ENCODE measurements around the gene ORAI2. TPM values are rescaled to one million over a fixed set of nuclear protein-coding genes. Genes with fewer than 3 reads are reported as not detected.

ORAI2 gene
- polyA plus RNA-seq, 1 donor (not counting 4 experiments of a cell fraction or from before 2014, with no cell fraction given): 2.0 TPM

DNA sequence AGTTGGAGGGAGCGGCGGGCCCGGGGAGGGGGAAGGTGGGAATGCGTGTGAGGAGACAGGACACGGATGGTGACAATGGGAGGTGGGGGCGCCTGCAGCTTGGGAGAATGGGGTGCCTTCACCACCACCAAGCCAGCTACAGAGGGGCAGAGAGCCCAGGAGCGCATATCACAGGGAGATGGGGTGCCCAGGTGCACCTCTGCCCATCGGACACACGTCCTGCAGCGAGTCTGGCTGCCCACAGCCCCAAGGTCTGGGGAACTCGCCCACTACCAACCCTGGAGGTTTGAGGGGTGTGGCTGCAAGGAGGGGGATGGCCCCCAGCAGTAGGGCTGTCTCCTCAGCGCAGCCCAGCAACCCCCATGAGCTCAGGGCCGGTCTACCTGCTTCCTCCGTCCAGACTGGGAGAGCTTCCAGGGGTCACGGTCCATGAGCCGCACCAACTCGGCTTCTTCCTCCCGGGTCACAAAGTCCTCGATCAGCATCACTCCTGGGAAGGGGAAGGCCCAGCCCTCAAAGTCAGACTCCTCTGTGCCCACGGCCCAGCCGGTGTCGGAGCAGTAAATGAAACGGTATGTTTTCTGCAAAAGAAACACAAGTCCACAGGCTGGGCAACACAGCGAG lies 26.0 kb downstream of the ORAI2 start:
- H3K27me3 ChIP-seq (ENCODE audit: control insufficient read depth, extremely low read depth, insufficient read depth, low read length): no peaks in the 10 kb centered on the region
- H3K79me2 ChIP-seq (ENCODE audit: control insufficient read depth, insufficient read depth, low read length): peaks cover 10% of the 10 kb centered on the region
- H3K36me3 ChIP-seq (ENCODE audit: control insufficient read depth in 2 of 2, extremely low read depth in 1 of 2, insufficient read depth in 2 of 2, low read length in 2 of 2): peaks cover 4 to 14% of the 10 kb centered on the region in 2 experiments
- H3K9me1 ChIP-seq (ENCODE audit: control insufficient read depth, extremely low read depth, insufficient read depth, low read length): no peaks in the 10 kb centered on the region
- no peaks in the 10 kb centered on the region for H3K9me3 ChIP-seq (ENCODE audit: control insufficient read depth, low read depth, low read length)
- FAIRE-seq: no peak
- no peak overlapping the region for H3K9ac ChIP-seq (ENCODE audit: control insufficient read depth, extremely low read depth, insufficient read depth, low read length)
- H4K20me1 ChIP-seq (ENCODE audit: control insufficient read depth, extremely low read depth, insufficient read depth, low read length): no peaks in the 10 kb centered on the region
- H3K27ac ChIP-seq (ENCODE audit: control insufficient read depth, insufficient read depth, low read length): no peak overlapping the region
- H3K4me3 ChIP-seq (ENCODE audit: control insufficient read depth in 2 of 3, extremely low read depth in 1 of 3, insufficient read depth in 2 of 3, low read depth in 1 of 3, low read length in 3 of 3): no peak overlapping the region
- H3K4me1 ChIP-seq (ENCODE audit: control insufficient read depth, extremely low read depth, insufficient read depth, low read length): peaks cover 6% of the 10 kb centered on the region
- no peak for DNase-seq (ENCODE audit: low read depth, low spot score)
- no peak overlapping the region for H2AFZ ChIP-seq (ENCODE audit: control insufficient read depth, low read length)
- dilution Hi-C loops (cut with MboI; ENCODE audit: extremely low pct_ligation_motif_present, low sequenced_read_pairs): no loop called here
- H3K4me2 ChIP-seq (ENCODE audit: control insufficient read depth, extremely low read depth, insufficient read depth, low read depth, low read length): no peak overlapping the region
- TF ChIP-seq, protein P1, sequence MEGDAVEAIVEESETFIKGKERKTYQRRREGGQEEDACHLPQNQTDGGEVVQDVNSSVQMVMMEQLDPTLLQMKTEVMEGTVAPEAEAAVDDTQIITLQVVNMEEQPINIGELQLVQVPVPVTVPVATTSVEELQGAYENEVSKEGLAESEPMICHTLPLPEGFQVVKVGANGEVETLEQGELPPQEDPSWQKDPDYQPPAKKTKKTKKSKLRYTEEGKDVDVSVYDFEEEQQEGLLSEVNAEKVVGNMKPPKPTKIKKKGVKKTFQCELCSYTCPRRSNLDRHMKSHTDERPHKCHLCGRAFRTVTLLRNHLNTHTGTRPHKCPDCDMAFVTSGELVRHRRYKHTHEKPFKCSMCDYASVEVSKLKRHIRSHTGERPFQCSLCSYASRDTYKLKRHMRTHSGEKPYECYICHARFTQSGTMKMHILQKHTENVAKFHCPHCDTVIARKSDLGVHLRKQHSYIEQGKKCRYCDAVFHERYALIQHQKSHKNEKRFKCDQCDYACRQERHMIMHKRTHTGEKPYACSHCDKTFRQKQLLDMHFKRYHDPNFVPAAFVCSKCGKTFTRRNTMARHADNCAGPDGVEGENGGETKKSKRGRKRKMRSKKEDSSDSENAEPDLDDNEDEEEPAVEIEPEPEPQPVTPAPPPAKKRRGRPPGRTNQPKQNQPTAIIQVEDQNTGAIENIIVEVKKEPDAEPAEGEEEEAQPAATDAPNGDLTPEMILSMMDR (optimal IDR thresholded peaks at IDR 0.05 in 1 of 3, IDR thresholded peaks at IDR 0.05 in 1 of 3, conservative IDR thresholded peaks at IDR 0.05 in 1 of 3; ENCODE audit: extremely low read depth in 1 of 3, insufficient read depth in 2 of 3, low read length in 3 of 3): no peak
- TF ChIP-seq EZH2 (IDR thresholded peaks at IDR 0.05; ENCODE audit: low read length): no peak

GRCh38 chr7:102460467-102460866 lies 27.1 kb downstream of the ORAI2 start:
- no peaks in the 10 kb centered on the region for H3K9me3 ChIP-seq (ENCODE audit: control insufficient read depth, low read depth, low read length)
- H3K27me3 ChIP-seq (ENCODE audit: control insufficient read depth, extremely low read depth, insufficient read depth, low read length): no peaks in the 10 kb centered on the region
- no peak for TF ChIP-seq EZH2 (IDR thresholded peaks at IDR 0.05; ENCODE audit: low read length)
- TF ChIP-seq, protein P1 (optimal IDR thresholded peaks at IDR 0.05 in 1 of 3, IDR thresholded peaks at IDR 0.05 in 1 of 3, conservative IDR thresholded peaks at IDR 0.05 in 1 of 3; ENCODE audit: extremely low read depth in 1 of 3, insufficient read depth in 2 of 3, low read length in 3 of 3): no peak
- H3K4me2 ChIP-seq (ENCODE audit: control insufficient read depth, extremely low read depth, insufficient read depth, low read depth, low read length): no peak overlapping the region
- peaks cover 13% of the 10 kb centered on the region for H3K79me2 ChIP-seq (ENCODE audit: control insufficient read depth, insufficient read depth, low read length)
- FAIRE-seq (no peak), DNase-seq (ENCODE audit: low read depth, low spot score) (no peak)
- H4K20me1 ChIP-seq (ENCODE audit: control insufficient read depth, extremely low read depth, insufficient read depth, low read length): no peaks in the 10 kb centered on the region
- H3K4me3 ChIP-seq (ENCODE audit: control insufficient read depth in 2 of 3, extremely low read depth in 1 of 3, insufficient read depth in 2 of 3, low read depth in 1 of 3, low read length in 3 of 3): no peak overlapping the region
- no peak overlapping the region for H3K27ac ChIP-seq (ENCODE audit: control insufficient read depth, insufficient read depth, low read length)
- H3K36me3 ChIP-seq (ENCODE audit: control insufficient read depth in 2 of 2, extremely low read depth in 1 of 2, insufficient read depth in 2 of 2, low read length in 2 of 2): peaks cover 4 to 12% of the 10 kb centered on the region in 2 experiments
- peaks cover 6% of the 10 kb centered on the region for H3K4me1 ChIP-seq (ENCODE audit: control insufficient read depth, extremely low read depth, insufficient read depth, low read length)
- dilution Hi-C loops (cut with MboI; ENCODE audit: extremely low pct_ligation_motif_present, low sequenced_read_pairs): no loop called here
- no peaks in the 10 kb centered on the region for H3K9me1 ChIP-seq (ENCODE audit: control insufficient read depth, extremely low read depth, insufficient read depth, low read length)
- H3K9ac ChIP-seq (ENCODE audit: control insufficient read depth, extremely low read depth, insufficient read depth, low read length): no peak overlapping the region
- H2AFZ ChIP-seq (ENCODE audit: control insufficient read depth, low read length): no peak overlapping the region
